Heart right ventricle (tissue), 16 donors: ENCODE data around the gene MBD5. TPM values are rescaled to one million over a fixed set of nuclear protein-coding genes. Genes with fewer than 3 reads are reported as not detected.

Experiments used
- ATAC-seq, 8 donors: fragments of 200-7000 bp; cut with Tn5 transposase; one replicate each; pipeline ENCODE4 v1.9.1; 2020; ENCODE audit warnings: mild to moderate bottlenecking in 8 of 8, moderate library complexity in 8 of 8, moderate number of reproducible peaks in 1 of 8
- DNase-seq, 2 donors: peaks; one replicate each; pipeline ENCODE4 v3.0.0-alpha.2; 2020
- H3K27ac ChIP-seq, 10 donors: fragments of 200-600 bp; sonication (generic) in 2 of 10; one replicate each; pipeline versions ENCODE4 v1.5.0 to v1.8.0; 2020 to 2022; ENCODE audit warnings: mild to moderate bottlenecking in 3 of 10
- H3K27me3 ChIP-seq, 7 donors: fragments of 200-600 bp; one replicate each; pipeline ENCODE4 v1.8.0; 2021 to 2022; ENCODE audit warnings: mild to moderate bottlenecking in 2 of 7
- H3K36me3 ChIP-seq, 9 donors: fragments of 200-600 bp; sonication (generic) in 1 of 9; one replicate each; pipeline versions ENCODE4 v1.5.0 to v1.8.0; 2020 to 2022; ENCODE audit warnings: mild to moderate bottlenecking in 2 of 9
- H3K4me1 ChIP-seq, 9 donors: fragments of 200-600 bp; sonication (generic) in 1 of 9; one replicate each; pipeline versions ENCODE4 v1.5.0 to v1.8.0; 2020 to 2022; ENCODE audit warnings: mild to moderate bottlenecking in 4 of 9
- H3K4me3 ChIP-seq, 10 donors: fragments of 200-600 bp; sonication (generic) in 2 of 10; one replicate each; pipeline versions ENCODE4 v1.5.0 to v1.8.0; 2020 to 2022; ENCODE audit warnings: mild to moderate bottlenecking in 7 of 10, moderate library complexity in 2 of 10
- H3K9me3 ChIP-seq, 11 donors: fragments of 200-600 bp in 10 of 11; sonication (generic) in 2 of 11; one replicate each; pipeline versions ENCODE4 v1.5.0 to v1.8.0; 2013 to 2022; ENCODE audit warnings: mild to moderate bottlenecking in 2 of 11, control low read depth in 1 of 11, moderate library complexity in 1 of 11
- CTCF ChIP-seq, 9 donors: fragments of 200-600 bp; sonication (generic) in 2 of 9; IDR thresholded peaks; one replicate each; pipeline versions ENCODE4 v1.5.0 to v1.8.0; 2021 to 2022; ENCODE audit warnings: antibody characterized with exemption in 9 of 9, mild to moderate bottlenecking in 5 of 9, moderate library complexity in 1 of 9
- WGBS, 2 donors: extraction: QIAGEN DNeasy Blood & Tissue Kit; methylation state at CpG; one replicate each; pipeline ENCODE4 v1.1.7; 2013; ENCODE audit warnings: inconsistent platforms in 1 of 2; 5-methylcytosine and 5-hydroxymethylcytosine counted together
- intact Hi-C, 10 donors: fragments of 100-400 bp; cut with DNase I; formaldehyde crosslinking; loops; one replicate each; pipeline versions ENCODE4 v1.11.1 to v1.14.2; 2022
- polyA plus RNA-seq, 2 donors: library from polyadenylated mRNA; stranded (reverse); fragments of 200-250 nt; gene quantifications; one replicate each; pipeline ENCODE4 v1.2.3, GENCODE V29; 2013
- total RNA-seq, 10 donors: library from RNA; stranded (reverse); fragmentation: NEBNext Ultra II Directional in 3 of 10; extraction: Animal tissue kit (Norgen Biotek cat#: 25700) in 3 of 10; gene quantifications; one replicate each; pipeline versions ENCODE4 v1.2.1 to v1.2.4, GENCODE V29; 2021 to 2023
- donor health status: Arrhythmogenic right ventricular cardiomyopathy.
- donor health status: ischemic (EF 13 %, LVEDD 7.1; RV severe dilation, severe dysfunction).
- donor health status: healthy with polysubstance abuse.
- donor health status: DM: no; HTN: yes; CAD: no.
- donor health status: DM: no; HTN: no; CAD: no.
- donor health status: ischemic (EF 25% LVEDD 6.9; RV normal size, moderate dysfunction).
- donor health status: ischemic (EF 25% LVEDD 5.7; RV mildly dilated, moderate dysfunction).
- donor health status: healthy.
- donor health status: DM: yes; HTN: yes; CAD: no.
- donor health status: Ischemic cardiomyopathy.
- donor health status: ischemic (EF 35%, LVEDD 5.7; RV mildly dilated, moderate dysfunction).
- donor health status: nonischemic (EF 11% LVEDD 7.7; RV severe dilation, severe dysfunction).
- donor health status: DM: yes; HTN: yes; CAD: no.
- donor health status: PGD.
- donor health status: ischemic (EF 29% LVEDD 5.4; RV normal size, mild dysfunction).
- donor health status: nonischemic (EF 23%, LVEDD 6.1; RV moderate dilation, normal function).

MBD5 gene
- total and polyA plus RNA-seq, 12 donors, result 3.4 to 39.8 (median 35.2) TPM

- Histone ChIP-seq H3K9me3 (no peaks in the 10 kb centered on the region), H3K4me3 (no peak overlapping the region), H3K4me1 (no peaks in the 10 kb centered on the region), H3K27ac (no peak overlapping the region), H3K27me3 (no peaks in the 10 kb centered on the region), H3K36me3 (no peaks in the 10 kb centered on the region)
- TF ChIP-seq CTCF (IDR thresholded peaks at IDR 0.05), result no peak
- 98 to 99% methylated on average over 1 of the region's 1 CpG for WGBS, 2 donors
- intact Hi-C loops, result no loop called here
- DNase-seq (no peak), ATAC-seq (no peak)
Observed at GRCh38 chr2:148447877-148448276, 427.0 kb downstream of the MBD5 start.

DNA sequence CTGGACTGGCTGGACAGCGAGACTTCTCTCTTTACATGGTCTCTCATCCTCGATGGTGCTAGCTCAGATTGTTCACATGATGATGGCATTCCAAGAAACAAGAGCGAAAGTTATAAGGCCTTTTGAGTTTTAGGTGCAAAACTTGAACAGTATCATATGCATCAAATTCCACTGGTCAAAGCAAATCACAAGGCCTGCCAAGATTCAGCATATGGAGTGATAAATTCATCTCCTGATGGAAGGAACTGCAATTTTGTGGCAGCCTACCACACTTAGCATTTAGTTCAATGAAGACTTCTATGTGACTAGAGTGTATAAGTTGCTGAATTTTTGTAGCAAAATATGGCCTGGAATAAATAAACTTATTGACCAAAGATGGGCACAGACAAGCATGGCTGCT is 429.6 kb downstream of the MBD5 start:
- Histone ChIP-seq H3K9me3 (no peaks in the 10 kb centered on the region), H3K4me3 (no peak overlapping the region), H3K27ac (no peak overlapping the region), H3K27me3 (no peaks in the 10 kb centered on the region), H3K36me3 (no peaks in the 10 kb centered on the region), H3K4me1 (no peaks in the 10 kb centered on the region)
- ATAC-seq, result no peak
- no peak for DNase-seq
- TF ChIP-seq CTCF (IDR thresholded peaks at IDR 0.05), result no peak
- WGBS, 2 donors, result 91 to 92% methylated on average over 3 of the region's 3 CpGs
- intact Hi-C loops, result no loop called here

- Histone ChIP-seq H3K4me1 (no peaks in the 10 kb centered on the region), H3K36me3 (no peaks in the 10 kb centered on the region), H3K9me3 (no peaks in the 10 kb centered on the region), H3K4me3 (no peak overlapping the region), H3K27me3 (no peaks in the 10 kb centered on the region), H3K27ac (no peak overlapping the region)
- intact Hi-C loops, result no loop called here
- no peak for TF ChIP-seq CTCF (IDR thresholded peaks at IDR 0.05)
- no peak for ATAC-seq
- DNase-seq, result no peak
- 93 to 97% methylated on average over 2 of the region's 2 CpGs for WGBS, 2 donors
Observed at GRCh38 chr2:148451046-148451445, 430.2 kb downstream of the MBD5 start.

DNA sequence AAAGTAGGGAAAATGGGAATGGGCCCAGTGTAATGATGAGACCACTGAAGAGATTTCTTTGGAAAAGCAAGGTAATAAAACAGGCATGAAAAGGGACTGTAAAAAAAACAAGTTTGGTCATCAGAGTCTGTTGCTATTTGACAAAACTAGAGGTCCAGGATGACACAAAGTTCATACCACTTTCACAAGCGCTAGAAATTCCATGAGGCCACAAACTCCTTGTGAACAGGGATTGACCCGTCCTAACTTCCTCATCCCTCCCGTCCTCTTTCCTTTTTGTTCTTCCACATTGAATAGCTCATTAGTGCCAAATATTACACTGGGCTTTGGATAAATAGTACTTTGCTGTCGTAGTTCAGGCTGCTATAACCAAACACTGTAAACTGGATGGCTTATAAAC is 434.9 kb downstream of the MBD5 start:
- Histone ChIP-seq H3K4me1 (peaks cover 0 to 15% (median 0%) of the 10 kb centered on the region in 9 donors), H3K27ac (no peak overlapping the region), H3K4me3 (no peak overlapping the region), H3K27me3 (no peaks in the 10 kb centered on the region), H3K36me3 (no peaks in the 10 kb centered on the region), H3K9me3 (no peaks in the 10 kb centered on the region)
- intact Hi-C loops, result no loop called here
- WGBS, 2 donors, result 78 to 87% methylated on average over 4 of the region's 4 CpGs
- DNase-seq, result no peak
- no peak for ATAC-seq
- TF ChIP-seq CTCF (IDR thresholded peaks at IDR 0.05), result no peak

DNA sequence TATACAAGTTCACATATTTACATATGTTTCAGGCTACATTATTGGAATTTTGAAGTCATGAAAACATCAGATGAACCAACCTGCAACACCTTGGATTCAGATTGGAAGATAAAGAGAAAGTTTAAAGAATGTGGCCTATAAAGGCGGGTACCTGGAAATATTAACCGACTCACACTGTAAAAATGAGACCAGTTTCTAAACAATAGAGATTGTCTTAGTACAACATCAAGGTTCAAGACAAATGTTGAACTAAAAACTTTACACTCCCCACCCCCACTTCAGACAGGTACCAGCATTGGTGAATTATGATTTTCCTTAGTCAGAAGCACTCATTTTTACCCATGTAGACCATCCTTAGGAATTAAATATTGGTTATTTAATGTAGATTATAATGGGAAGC is 437.3 kb downstream of the MBD5 start:
- Histone ChIP-seq H3K27me3 (no peaks in the 10 kb centered on the region), H3K4me1 (peaks cover 0 to 15% (median 0%) of the 10 kb centered on the region in 9 donors), H3K4me3 (no peak overlapping the region), H3K9me3 (no peaks in the 10 kb centered on the region), H3K36me3 (no peaks in the 10 kb centered on the region), H3K27ac (no peak overlapping the region)
- intact Hi-C loops, result no loop called here
- TF ChIP-seq CTCF (IDR thresholded peaks at IDR 0.05), result no peak
- WGBS, 2 donors, result 98 to 99% methylated on average over 2 of the region's 2 CpGs
- DNase-seq (no peak), ATAC-seq (no peak)
